Activated T-cell treated with anti-CD3 and anti-CD28 coated beads, Interleukin-2, amount 50 U/mL, for 4 hours (primary cell): ENCODE data around the gene BAHD1. TPM values are rescaled to one million over a fixed set of nuclear protein-coding genes. Genes with fewer than 3 reads are reported as not detected.

ENCODE experiments used
- ATAC-seq, 2 donors: fragments of 200-7000 bp; cut with Tn5 transposase; one replicate each; pipeline ENCODE4 v1.10.0; 2021
- DNase-seq: peaks from one replicate; pipeline ENCODE4 v3.0.0-alpha.2; 2020
- H3K27me3 Mint-ChIP-seq: one replicate; pipeline ENCODE4 v1.8.0; 2021; ENCODE audit warnings: low read depth, mixed read lengths
- H3K36me3 Mint-ChIP-seq: one replicate; pipeline ENCODE4 v1.8.0; 2022; ENCODE audit warnings: mixed read lengths; ENCODE audit not compliant: insufficient read depth
- H3K4me1 Mint-ChIP-seq: one replicate; pipeline ENCODE4 v1.8.0; 2021; ENCODE audit warnings: low read depth, mixed read lengths
- H3K4me3 Mint-ChIP-seq: one replicate; pipeline ENCODE4 v1.8.0; 2021; ENCODE audit warnings: mild to moderate bottlenecking, moderate library complexity, mixed read lengths
- H3K9me3 Mint-ChIP-seq: one replicate; pipeline ENCODE4 v1.8.0; 2021; ENCODE audit warnings: mixed read lengths
- total RNA-seq, 3 donors: library from RNA; stranded (reverse); gene quantifications; one replicate each; pipeline ENCODE4 v1.2.1, GENCODE V29; 2021

BAHD1 gene
- total RNA-seq, 3 donors from 2014 or later = 28.0 to 31.6 (median 31.5) TPM

DNA sequence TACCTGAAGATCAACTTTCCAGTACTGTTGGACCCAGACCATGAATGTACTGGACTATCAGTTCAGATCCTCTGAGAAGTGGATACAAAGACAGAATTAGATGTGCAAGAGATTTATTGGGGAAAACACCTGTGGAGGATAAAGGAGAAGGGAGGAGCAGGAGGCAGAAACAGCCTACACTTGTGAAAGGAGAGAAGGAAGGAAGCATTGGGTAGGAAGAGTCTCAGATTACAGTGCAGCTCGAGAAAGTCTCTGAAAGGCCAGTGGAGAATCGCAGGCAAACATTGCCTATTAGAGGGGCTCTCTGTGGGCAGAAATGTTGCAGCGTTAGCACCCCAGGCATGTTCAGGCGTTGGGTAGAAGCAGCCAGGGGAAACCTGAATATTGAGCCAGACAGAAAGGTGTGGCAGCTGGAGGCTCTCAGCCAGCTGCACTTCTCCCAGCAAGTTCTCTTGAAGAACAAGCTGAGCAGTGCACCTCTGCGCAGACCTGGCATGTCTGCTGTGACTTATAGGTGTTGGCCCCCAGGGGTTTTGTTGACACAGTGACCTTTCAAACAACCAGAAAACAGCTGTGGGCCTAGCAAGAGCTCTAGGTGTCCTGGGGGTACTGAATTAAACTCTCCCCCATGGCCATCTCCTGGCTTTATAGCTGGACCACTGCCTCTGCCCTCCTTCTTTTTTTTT is 37.0 kb downstream of the BAHD1 start:
- no peaks in the 10 kb centered on the region for H3K9me3 Mint-ChIP-seq
- H3K36me3 Mint-ChIP-seq = no peaks in the 10 kb centered on the region
- peaks cover 2% of the 10 kb centered on the region for H3K4me1 Mint-ChIP-seq
- H3K4me3 Mint-ChIP-seq = no peak overlapping the region
- DNase-seq (no peak), ATAC-seq (no peak)
- H3K27me3 Mint-ChIP-seq = peaks cover 2% of the 10 kb centered on the region

- Mint-ChIP-seq H3K4me3 (no peak overlapping the region), H3K9me3 (no peaks in the 10 kb centered on the region), H3K27me3 (peaks cover 7% of the 10 kb centered on the region), H3K36me3 (no peaks in the 10 kb centered on the region), H3K4me1 (no peaks in the 10 kb centered on the region)
- ATAC-seq (no peak), DNase-seq (no peak)
These were observed 38.3 kb downstream of the BAHD1 start for GRCh38 chr15:40479024-40479423.

DNA sequence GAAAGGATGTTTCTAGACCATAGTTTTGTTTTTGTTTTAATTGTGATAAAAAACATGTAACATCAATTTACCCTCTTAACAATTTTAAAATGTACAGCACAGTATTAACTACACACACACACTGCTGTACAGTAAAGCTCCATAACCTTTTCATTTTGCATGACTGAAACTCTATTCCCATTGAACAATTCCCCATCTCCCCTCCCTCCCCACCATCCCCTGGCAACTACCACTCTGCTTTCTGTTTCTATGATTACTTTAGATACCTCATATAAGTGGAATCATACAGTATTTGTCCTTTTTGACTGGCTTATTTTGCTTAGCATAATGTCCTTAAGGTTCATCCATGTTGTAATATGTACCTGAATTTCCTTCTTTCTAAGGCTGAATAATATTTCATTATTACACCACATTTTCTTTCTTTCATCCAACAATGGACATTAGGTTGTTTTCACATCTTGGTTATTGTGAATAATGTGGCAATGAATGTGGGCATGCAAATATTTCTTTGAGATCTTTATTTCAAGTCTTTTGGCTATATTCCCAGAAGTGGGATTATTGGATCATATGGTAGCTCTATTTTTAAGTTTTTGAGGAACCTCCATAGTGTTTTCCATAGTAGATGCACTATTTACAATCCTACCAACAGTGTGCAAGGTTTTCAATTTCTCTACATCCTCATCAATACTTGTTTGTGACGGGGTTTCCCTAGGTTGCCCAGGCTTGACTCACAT is 40.8 kb downstream of the BAHD1 start:
- no peaks in the 10 kb centered on the region for H3K36me3 Mint-ChIP-seq
- H3K4me3 Mint-ChIP-seq = no peak overlapping the region
- DNase-seq (no peak), ATAC-seq (no peak)
- no peaks in the 10 kb centered on the region for H3K9me3 Mint-ChIP-seq
- H3K4me1 Mint-ChIP-seq = no peaks in the 10 kb centered on the region
- peaks cover 7% of the 10 kb centered on the region for H3K27me3 Mint-ChIP-seq

GRCh38 chr15:40483919-40484318 is 43.2 kb downstream of the BAHD1 start:
- Mint-ChIP-seq H3K4me3 (no peak overlapping the region), H3K9me3 (no peaks in the 10 kb centered on the region), H3K4me1 (no peaks in the 10 kb centered on the region), H3K27me3 (peaks cover 6% of the 10 kb centered on the region), H3K36me3 (no peaks in the 10 kb centered on the region)
- DNase-seq = no peak
- no peak for ATAC-seq

- DNase-seq (no peak), ATAC-seq (no peak)
- Mint-ChIP-seq H3K9me3 (no peaks in the 10 kb centered on the region), H3K36me3 (no peaks in the 10 kb centered on the region), H3K4me1 (no peaks in the 10 kb centered on the region), H3K4me3 (no peak overlapping the region), H3K27me3 (peaks cover 6% of the 10 kb centered on the region)
These were observed 45.5 kb downstream of the BAHD1 start for GRCh38 chr15:40486066-40486770.

GRCh38 chr15:40487816-40488682 is 47.3 kb downstream of the BAHD1 start:
- ATAC-seq = no peak
- DNase-seq = no peak
- Mint-ChIP-seq H3K9me3 (no peaks in the 10 kb centered on the region), H3K27me3 (peaks cover 6% of the 10 kb centered on the region), H3K4me1 (peaks cover 6% of the 10 kb centered on the region), H3K36me3 (no peaks in the 10 kb centered on the region), H3K4me3 (no peak overlapping the region)

- ATAC-seq = no peak
- DNase-seq = no peak
- Mint-ChIP-seq H3K9me3 (no peaks in the 10 kb centered on the region), H3K4me1 (peaks cover 21% of the 10 kb centered on the region), H3K4me3 (no peak overlapping the region), H3K36me3 (no peaks in the 10 kb centered on the region), H3K27me3 (no peaks in the 10 kb centered on the region)
These were observed 48.8 kb downstream of the BAHD1 start for GRCh38 chr15:40489274-40490175.

- ATAC-seq = peak; percentile 97 to 98
- H3K4me1 Mint-ChIP-seq = peaks cover 33% of the 10 kb centered on the region
- no peaks in the 10 kb centered on the region for H3K36me3 Mint-ChIP-seq
- no peaks in the 10 kb centered on the region for H3K27me3 Mint-ChIP-seq
- DNase-seq = peak; percentile 50
- H3K9me3 Mint-ChIP-seq = no peaks in the 10 kb centered on the region
- peak overlapping the region; percentile 51 for H3K4me3 Mint-ChIP-seq
These were observed 52.5 kb downstream of the BAHD1 start for GRCh38 chr15:40493089-40493840.

GRCh38 chr15:40495516-40495915 is 54.8 kb downstream of the BAHD1 start:
- Mint-ChIP-seq H3K36me3 (no peaks in the 10 kb centered on the region), H3K4me3 (no peak overlapping the region), H3K27me3 (no peaks in the 10 kb centered on the region), H3K9me3 (no peaks in the 10 kb centered on the region), H3K4me1 (peaks cover 33% of the 10 kb centered on the region)
- DNase-seq = no peak
- no peak for ATAC-seq

GRCh38 chr15:40498418-40498817 is 57.7 kb downstream of the BAHD1 start:
- Mint-ChIP-seq H3K9me3 (no peaks in the 10 kb centered on the region), H3K4me1 (peaks cover 26% of the 10 kb centered on the region), H3K4me3 (no peak overlapping the region), H3K27me3 (peaks cover 7% of the 10 kb centered on the region), H3K36me3 (no peaks in the 10 kb centered on the region)
- ATAC-seq (no peak), DNase-seq (no peak)

DNA sequence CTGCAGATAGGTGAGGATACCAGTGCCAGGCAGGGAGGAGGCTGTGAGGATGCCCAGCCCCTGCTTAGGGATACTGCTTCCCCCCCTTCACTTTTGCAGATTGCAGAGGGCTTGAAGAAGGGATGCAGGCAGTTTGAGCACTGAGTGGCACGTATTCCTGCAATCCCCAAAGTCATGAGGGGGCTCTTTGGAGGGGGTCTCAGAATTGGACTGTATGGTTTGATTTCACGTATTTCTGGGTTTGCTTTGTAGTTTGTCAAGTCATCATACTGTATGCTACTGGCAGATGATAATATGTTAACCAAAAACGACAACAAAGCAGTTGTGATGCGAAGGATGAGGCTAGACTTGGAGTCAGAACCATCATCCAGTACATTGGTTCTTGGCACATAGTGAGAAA is 58.1 kb downstream of the BAHD1 start:
- H3K4me3 Mint-ChIP-seq = no peak overlapping the region
- H3K9me3 Mint-ChIP-seq = no peaks in the 10 kb centered on the region
- ATAC-seq = no peak
- no peaks in the 10 kb centered on the region for H3K36me3 Mint-ChIP-seq
- H3K27me3 Mint-ChIP-seq = peaks cover 12% of the 10 kb centered on the region
- peaks cover 21% of the 10 kb centered on the region for H3K4me1 Mint-ChIP-seq
- no peak for DNase-seq

- ATAC-seq = no peak
- Mint-ChIP-seq H3K4me3 (no peak overlapping the region), H3K36me3 (no peaks in the 10 kb centered on the region), H3K9me3 (no peaks in the 10 kb centered on the region), H3K4me1 (peaks cover 11% of the 10 kb centered on the region), H3K27me3 (peaks cover 19% of the 10 kb centered on the region)
- DNase-seq = no peak
These were observed 59.2 kb downstream of the BAHD1 start for GRCh38 chr15:40499931-40500330.
